Measurements from ENCODE around the gene SERPINE3. TPM values are rescaled to one million over a fixed set of nuclear protein-coding genes. Genes with fewer than 3 reads are reported as not detected.

The SERPINE3 gene
- total RNA-seq, 1 donor from 2014 or later = not detected

- Histone ChIP-seq H3K27me3 (ENCODE audit: control insufficient read depth, insufficient read depth, low read length) (no peaks in the 10 kb centered on the region), H3K36me3 (ENCODE audit: control insufficient read depth, insufficient read depth, low read length) (no peaks in the 10 kb centered on the region), H3K4me3 (ENCODE audit: low read depth, low read length) (no peak overlapping the region)
- DNase-seq (ENCODE audit: low read depth) = no peak
- no peak for TF ChIP-seq CTCF (IDR thresholded peaks at IDR 0.05; ENCODE audit: insufficient read depth, low read length, poor library complexity, severe bottlenecking)
Observed at GRCh38 chr13:51303882-51304281, 35.6 kb upstream of the SERPINE3 start.

- no peak overlapping the region for H3K4me3 ChIP-seq (ENCODE audit: low read depth, low read length)
- no peak for DNase-seq (ENCODE audit: low read depth)
- H3K36me3 ChIP-seq (ENCODE audit: control insufficient read depth, insufficient read depth, low read length) = no peaks in the 10 kb centered on the region
- no peaks in the 10 kb centered on the region for H3K27me3 ChIP-seq (ENCODE audit: control insufficient read depth, insufficient read depth, low read length)
- no peak for TF ChIP-seq CTCF (IDR thresholded peaks at IDR 0.05; ENCODE audit: insufficient read depth, low read length, poor library complexity, severe bottlenecking)
Observed at GRCh38 chr13:51305271-51305967, 34.1 kb upstream of the SERPINE3 start.

- TF ChIP-seq CTCF (IDR thresholded peaks at IDR 0.05; ENCODE audit: insufficient read depth, low read length, poor library complexity, severe bottlenecking) = no peak
Observed at GRCh38 chr13:51308781-51309180, 30.7 kb upstream of the SERPINE3 start.

GRCh38 chr13:51311231-51311630 lies 28.3 kb upstream of the SERPINE3 start:
- TF ChIP-seq CTCF (IDR thresholded peaks at IDR 0.05; ENCODE audit: insufficient read depth, low read length, poor library complexity, severe bottlenecking) = no peak

More at GRCh38 chr13:51308781-51309180, 30.7 kb upstream of the SERPINE3 start:
- no peak overlapping the region for H3K4me3 ChIP-seq (ENCODE audit: low read depth, low read length)
- no peaks in the 10 kb centered on the region for H3K36me3 ChIP-seq (ENCODE audit: control insufficient read depth, insufficient read depth, low read length)
- no peak for DNase-seq (ENCODE audit: low read depth)
- no peaks in the 10 kb centered on the region for H3K27me3 ChIP-seq (ENCODE audit: control insufficient read depth, insufficient read depth, low read length)

GRCh38 chr13:51311957-51312520 lies 27.5 kb upstream of the SERPINE3 start:
- no peak for DNase-seq (ENCODE audit: low read depth)
- no peaks in the 10 kb centered on the region for H3K27me3 ChIP-seq (ENCODE audit: control insufficient read depth, insufficient read depth, low read length)
- no peak for TF ChIP-seq CTCF (IDR thresholded peaks at IDR 0.05; ENCODE audit: insufficient read depth, low read length, poor library complexity, severe bottlenecking)
- H3K36me3 ChIP-seq (ENCODE audit: control insufficient read depth, insufficient read depth, low read length) = no peaks in the 10 kb centered on the region
- H3K4me3 ChIP-seq (ENCODE audit: low read depth, low read length) = no peak overlapping the region

More at GRCh38 chr13:51311231-51311630, 28.3 kb upstream of the SERPINE3 start:
- no peaks in the 10 kb centered on the region for H3K36me3 ChIP-seq (ENCODE audit: control insufficient read depth, insufficient read depth, low read length)
- no peak overlapping the region for H3K4me3 ChIP-seq (ENCODE audit: low read depth, low read length)
- DNase-seq (ENCODE audit: low read depth) = no peak
- H3K27me3 ChIP-seq (ENCODE audit: control insufficient read depth, insufficient read depth, low read length) = no peaks in the 10 kb centered on the region

Data from kidney epithelial cell (primary cell).